Measurements from ENCODE around the gene TFPI. TPM values are rescaled to one million over a fixed set of nuclear protein-coding genes. Genes with fewer than 3 reads are reported as not detected.

TFPI gene
- total and polyA plus RNA-seq, 11 donors = 13.5 to 63.7 (median 24.6) TPM

GRCh38 chr2:187509667-187510417, 44.4 kb downstream of the TFPI start:
- intact Hi-C loops (cut with DNase I) = loop anchor here in 4 of 10 donors (5.0 to 10.0 kb wide), 3 partner anchors 67 to 1005 kb away; no protein-coding TSS in a partner anchor
- Histone ChIP-seq H3K36me3 (no peaks in the 10 kb centered on the region), H3K9me3 (peaks cover 0 to 32% (median 0%) of the 10 kb centered on the region in 12 donors), H3K27me3 (no peaks in the 10 kb centered on the region), H3K4me1 (peaks cover 0 to 4% (median 0%) of the 10 kb centered on the region in 12 donors), H3K4me3 (no peak overlapping the region), H3K27ac (no peak overlapping the region)
- ATAC-seq (peak in 1 of 4 donors; percentile 37), DNase-seq (no peak)
- WGBS, 4 donors = 54 to 60% (median 57%) methylated on average over 4 of the region's 4 CpGs
- TF ChIP-seq CTCF (IDR thresholded peaks at IDR 0.05) (no peak), POLR2A (IDR thresholded peaks at IDR 0.05) (no peak)

GRCh38 chr2:187506416-187506815, 47.8 kb downstream of the TFPI start:
- ATAC-seq (no peak), DNase-seq (no peak)
- TF ChIP-seq POLR2A (IDR thresholded peaks at IDR 0.05) (no peak), CTCF (IDR thresholded peaks at IDR 0.05) (no peak)
- peaks cover 0 to 25% (median 0%) of the 10 kb centered on the region in 12 donors for H3K4me1 ChIP-seq
- no peak overlapping the region for H3K4me3 ChIP-seq
- no peak overlapping the region for H3K27ac ChIP-seq
- H3K9me3 ChIP-seq = peaks cover 0 to 25% (median 0%) of the 10 kb centered on the region in 12 donors
- H3K36me3 ChIP-seq = no peaks in the 10 kb centered on the region
- no peaks in the 10 kb centered on the region for H3K27me3 ChIP-seq
- intact Hi-C loops (cut with DNase I) = loop anchor here in 4 of 10 donors (5.0 to 10.0 kb wide), 3 partner anchors 71 to 1008 kb away; no protein-coding TSS in a partner anchor
- WGBS, 4 donors = 78 to 84% (median 80%) methylated on average over 3 of the region's 3 CpGs

GRCh38 chr2:187505065-187505672, 49.1 kb downstream of the TFPI start:
- H3K4me3 ChIP-seq = no peak overlapping the region
- intact Hi-C loops (cut with DNase I) = loop anchor here in 4 of 10 donors (5.0 to 10.0 kb wide), 3 partner anchors 72 to 1010 kb away; no protein-coding TSS in a partner anchor
- H3K9me3 ChIP-seq = peaks cover 0 to 25% (median 0%) of the 10 kb centered on the region in 12 donors
- WGBS, 4 donors = 64 to 87% (median 71%) methylated on average over 3 of the region's 3 CpGs
- no peak for DNase-seq
- H3K4me1 ChIP-seq = peaks cover 0 to 35% (median 0%) of the 10 kb centered on the region in 12 donors
- H3K36me3 ChIP-seq = no peaks in the 10 kb centered on the region
- H3K27me3 ChIP-seq = no peaks in the 10 kb centered on the region
- TF ChIP-seq CTCF (IDR thresholded peaks at IDR 0.05) (no peak), POLR2A (IDR thresholded peaks at IDR 0.05) (no peak)
- no peak overlapping the region for H3K27ac ChIP-seq
- ATAC-seq = no peak

- Histone ChIP-seq H3K4me3 (no peak overlapping the region), H3K36me3 (no peaks in the 10 kb centered on the region), H3K27me3 (no peaks in the 10 kb centered on the region), H3K4me1 (peaks cover 0 to 36% (median 0%) of the 10 kb centered on the region in 12 donors), H3K27ac (no peak overlapping the region), H3K9me3 (peaks cover 0 to 23% (median 0%) of the 10 kb centered on the region in 12 donors)
- 20 to 27% (median 24%) methylated on average over 6 of the region's 6 CpGs for WGBS, 4 donors
- intact Hi-C loops (cut with DNase I) = loop anchor here in 8 of 10 donors (5.0 to 10.0 kb wide), 7 partner anchors 73 to 1908 kb away; no protein-coding TSS in a partner anchor
- TF ChIP-seq POLR2A (IDR thresholded peaks at IDR 0.05) (no peak), CTCF (IDR thresholded peaks at IDR 0.05) (no peak)
- DNase-seq (no peak), ATAC-seq (no peak)
Measured at GRCh38 chr2:187504312-187504921, 49.8 kb downstream of the TFPI start.

All from heart left ventricle (tissue), 16 donors.